ENCODE data around the gene DNAJC8.

Gene DNAJC8

GRCh38 chr1:28232558-28233263 is at the start of gene DNAJC8:
Gene DNAJC8 (minus strand): TSS chr1:28233029. CDS start chr1:28232998, 31 bp downstream.
- DNase-seq = peak; percentile 93

GRCh38 chr1:28281608-28282425 is 49.0 kb upstream of the DNAJC8 start:
- no peak for DNase-seq

DNA sequence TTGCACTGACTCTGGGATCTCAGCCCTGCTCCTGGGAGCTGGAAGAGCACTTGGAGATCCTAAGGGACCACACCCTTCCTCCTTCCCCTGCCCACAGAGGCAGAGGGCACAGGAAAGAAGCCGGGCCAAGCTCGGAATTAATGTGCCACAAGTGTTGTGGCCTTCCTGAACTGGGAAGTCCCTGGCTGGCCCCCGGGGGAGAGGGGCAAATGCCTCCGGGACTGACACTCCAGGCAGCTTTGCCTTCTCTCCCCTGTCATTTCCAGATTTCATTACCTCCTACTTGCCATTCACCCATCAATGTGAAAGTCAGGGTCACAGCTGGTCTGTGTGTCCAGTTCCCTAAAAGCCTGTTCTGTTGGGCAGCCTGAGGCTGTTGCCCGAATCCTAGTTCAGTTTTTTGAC is 48.1 kb upstream of the DNAJC8 start:
- no peak for DNase-seq

- DNase-seq = no peak
Measured at GRCh38 chr1:28280501-28280900, 47.7 kb upstream of the DNAJC8 start.

GRCh38 chr1:28279721-28280120 is 46.9 kb upstream of the DNAJC8 start:
- DNase-seq = no peak

DNA sequence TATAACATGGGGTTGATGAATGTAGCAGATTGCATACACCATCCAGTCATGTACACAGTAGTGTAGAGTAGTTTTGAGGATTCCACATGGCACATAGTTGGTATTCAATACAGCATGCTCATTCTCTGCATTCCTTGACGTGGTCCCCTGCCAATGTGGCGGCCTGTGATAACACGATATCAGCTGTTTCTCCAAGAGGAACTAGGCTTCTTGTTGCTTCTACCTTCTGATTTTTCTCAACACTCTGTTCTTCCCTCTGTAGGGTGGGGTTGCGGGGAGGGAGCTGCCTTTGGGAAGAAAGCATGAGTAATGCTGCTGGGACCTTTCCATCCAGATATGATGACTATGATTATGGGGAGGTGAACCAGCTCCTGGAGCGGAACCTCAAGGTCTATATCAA is 45.9 kb upstream of the DNAJC8 start:
- DNase-seq = no peak

DNA sequence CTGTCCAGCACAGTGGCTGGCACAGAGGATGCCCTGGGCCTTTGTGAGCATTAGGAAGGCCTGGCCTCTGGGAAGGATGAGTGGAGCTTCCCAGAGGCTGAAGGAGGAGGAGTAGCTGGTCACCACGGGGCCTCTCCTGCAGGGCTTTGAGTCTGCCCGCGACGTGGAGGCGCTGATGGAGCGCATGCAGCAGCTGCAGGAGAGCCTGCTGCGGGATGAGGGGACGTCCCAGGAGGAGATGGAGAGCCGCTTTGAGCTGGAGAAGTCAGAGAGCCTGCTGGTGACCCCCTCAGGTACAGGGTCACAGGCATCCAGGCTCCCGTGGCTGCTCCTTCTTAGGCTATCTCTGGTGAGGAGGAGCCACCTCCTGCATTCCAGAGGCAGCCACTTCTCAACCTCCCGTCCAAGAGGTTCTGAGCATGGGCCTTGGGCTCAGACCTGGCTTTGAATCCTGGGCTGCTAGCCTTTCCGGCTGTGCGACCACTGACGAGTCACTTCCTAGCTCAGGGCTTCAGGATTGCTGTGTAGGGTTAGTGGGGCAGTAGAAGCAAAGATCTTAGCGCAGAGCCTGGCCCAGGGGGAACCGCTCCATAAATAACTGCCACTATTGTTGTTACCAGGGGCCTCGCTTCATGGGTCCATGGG is 40.5 kb upstream of the DNAJC8 start:
- DNase-seq = no peak

- no peak for DNase-seq
Measured at GRCh38 chr1:28272215-28272852, 39.5 kb upstream of the DNAJC8 start.

GRCh38 chr1:28269529-28269928 is 36.7 kb upstream of the DNAJC8 start:
- no peak for DNase-seq

DNA sequence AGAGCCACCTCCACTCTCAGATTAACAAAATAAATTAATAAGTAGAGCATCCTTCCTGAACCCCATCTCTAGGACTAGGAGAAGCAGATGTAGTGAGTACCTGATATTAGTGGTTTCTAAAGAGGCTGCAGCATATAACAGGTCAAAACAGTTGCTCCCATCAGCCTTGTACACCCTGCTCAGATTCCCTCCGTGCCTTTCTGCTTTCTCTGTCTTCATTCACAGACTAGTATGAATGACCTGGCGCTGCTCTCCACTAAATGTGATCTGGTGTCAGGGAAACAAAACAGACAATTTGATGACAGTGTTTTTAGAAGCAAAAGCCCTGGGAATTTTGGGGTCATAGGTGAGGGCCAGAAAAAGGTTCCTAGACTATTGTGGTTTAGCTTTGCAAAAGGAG is 34.8 kb upstream of the DNAJC8 start:
- DNase-seq = no peak

DNA sequence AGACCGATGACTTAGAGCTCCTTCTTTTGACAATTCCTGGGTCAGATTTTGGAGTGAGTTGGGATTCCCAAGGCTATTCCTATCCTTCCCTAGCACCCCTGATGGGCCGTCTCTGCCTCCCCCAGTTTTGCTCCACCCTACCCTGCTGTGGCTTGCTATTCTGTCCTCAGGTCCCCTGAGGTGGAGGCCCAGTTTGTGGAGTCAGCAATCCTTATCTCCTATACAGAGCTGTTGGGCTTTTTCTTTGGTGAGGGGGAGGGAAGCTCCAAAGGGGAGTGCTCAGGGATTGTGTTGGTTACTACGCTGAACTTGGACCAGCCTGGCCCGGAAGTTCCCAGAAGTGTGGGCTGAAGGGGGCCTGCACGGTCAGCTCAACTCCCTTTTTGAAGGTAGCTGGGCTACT is 34.1 kb upstream of the DNAJC8 start:
- DNase-seq = no peak

- DNase-seq = no peak
Measured at GRCh38 chr1:28265577-28265976, 32.7 kb upstream of the DNAJC8 start.

DNA sequence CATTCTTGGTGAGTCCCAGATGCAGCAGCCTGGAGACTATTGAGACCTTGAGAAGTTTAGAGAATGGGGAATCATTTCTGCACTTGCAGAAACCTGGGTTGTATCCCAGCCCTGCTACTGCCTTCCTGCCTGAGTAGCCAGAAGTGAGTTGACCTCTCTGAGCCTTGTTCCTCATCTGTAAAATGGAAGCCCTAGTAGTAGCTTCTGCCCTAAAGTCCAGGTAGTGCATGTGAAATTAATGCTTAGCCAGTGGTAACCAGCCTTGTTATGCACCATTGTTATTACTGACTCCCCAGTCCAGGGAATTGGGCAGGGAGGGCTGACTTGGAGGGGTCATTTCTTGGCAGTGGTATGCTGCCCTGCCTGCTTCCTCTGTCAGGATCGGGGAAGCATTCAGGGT is 32.1 kb upstream of the DNAJC8 start:
- no peak for DNase-seq

DNA sequence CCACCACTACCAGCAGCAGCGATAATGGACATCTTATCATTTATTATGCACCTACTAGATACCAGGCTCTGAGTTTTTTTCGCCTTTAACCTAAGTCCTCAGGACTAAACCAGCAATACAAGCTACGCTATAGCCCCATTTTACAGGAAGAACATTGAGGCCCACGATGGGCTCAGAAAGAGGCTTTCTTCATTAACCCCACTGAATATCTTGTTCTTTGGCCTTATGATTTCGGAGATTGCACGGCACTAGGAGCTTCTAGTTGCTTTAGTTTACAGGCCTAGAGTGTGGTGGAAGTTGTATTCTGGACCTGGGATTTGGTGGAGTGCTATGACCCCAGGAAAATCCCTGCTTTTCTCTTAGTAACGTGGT is 28.0 kb upstream of the DNAJC8 start:
- DNase-seq = no peak

GRCh38 chr1:28259934-28260802 is 27.3 kb upstream of the DNAJC8 start:
- DNase-seq = peak; percentile 32

- peak; percentile 99 for DNase-seq
Measured at GRCh38 chr1:28259252-28259933, 26.6 kb upstream of the DNAJC8 start, which contains the start of gene SESN2. Gene SESN2 (plus strand): TSS chr1:28259518. CDS start chr1:28259848, 330 bp downstream.

- DNase-seq = no peak
Measured at GRCh38 chr1:28258628-28259251, 25.9 kb upstream of the DNAJC8 start.

DNA sequence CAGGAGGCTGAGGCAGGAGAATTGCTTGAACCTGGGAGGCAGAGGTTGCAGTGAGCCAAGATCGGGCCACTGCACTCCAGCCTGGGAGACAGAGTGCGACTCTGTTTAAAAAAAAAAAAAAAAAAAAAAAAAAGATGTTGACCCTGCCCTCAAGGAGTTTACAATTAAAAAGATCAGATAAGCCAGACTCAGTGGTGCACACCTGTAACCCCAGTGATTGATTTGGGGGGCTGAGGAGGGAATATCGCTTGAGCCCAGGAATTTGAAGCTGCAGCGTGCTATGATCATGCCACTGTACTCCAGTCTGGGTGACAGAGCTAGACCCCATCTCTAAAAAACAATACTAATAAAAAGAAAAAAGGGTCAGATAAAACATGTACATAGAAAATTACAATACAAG is 24.9 kb upstream of the DNAJC8 start:
- no peak for DNase-seq

GRCh38 chr1:28256197-28256827 is 23.5 kb upstream of the DNAJC8 start:
- DNase-seq = peak; percentile 74

- no peak for DNase-seq
Measured at GRCh38 chr1:28249866-28250295, 17.1 kb upstream of the DNAJC8 start.
